H1 (cell line): Measurements from ENCODE around the gene REXO5. TPM values are rescaled to one million over a fixed set of nuclear protein-coding genes. Genes with fewer than 3 reads are reported as not detected.

Experiments
- CTCF ChIA-PET: fragments of 300-600 bp; sonication (Branson Sonifier 250); formaldehyde crosslinking; loops from one replicate; lab custom pipeline; 2021; ENCODE audit not compliant: partially characterized antibody; lab: Charles Lee
- POLR2A ChIA-PET: fragments of 300-600 bp; sonication (Branson Sonifier 250); formaldehyde crosslinking; loops from one replicate; lab custom pipeline; 2021; ENCODE audit warnings: inconsistent platforms; ENCODE audit not compliant: partially characterized antibody; lab: Charles Lee
- DNase-seq, 2 experiments: peaks; one replicate each; pipeline versions ENCODE4 v3.0.0 to v3.0.0-alpha.2; 2010 to 2022; ENCODE audit warnings: low spot score in 2 of 2, low read depth in 1 of 2, mixed read lengths in 1 of 2
- FAIRE-seq: peaks from 2 replicates; lab custom pipeline; 2011; peaks lifted over from hg19 to GRCh38; lab: Jason Lieb, UNC
- H2AFZ ChIP-seq: 2 replicates; pipeline ENCODE4 v1.8.1; 2012; ENCODE audit warnings: low read length, inconsistent platforms
- H2AK5ac ChIP-seq: 2 replicates; pipeline ENCODE4 v1.6.1; 2013; ENCODE audit warnings: low read depth, low read length
- H2BK120ac ChIP-seq: replicated peaks from 2 replicates; pipeline ENCODE3; 2013; ENCODE audit warnings: low read depth, low read length, inconsistent platforms
- H2BK12ac ChIP-seq: 2 replicates; pipeline ENCODE4 v1.6.1; 2013; ENCODE audit warnings: low read depth, low read length
- H2BK15ac ChIP-seq: 2 replicates; pipeline ENCODE4 v1.6.1; 2013; ENCODE audit warnings: low read length
- H2BK20ac ChIP-seq: 2 replicates; pipeline ENCODE4 v1.6.1; 2013; ENCODE audit warnings: low read length
- H2BK5ac ChIP-seq: 2 replicates; pipeline ENCODE4 v1.6.1; 2013; ENCODE audit warnings: low read depth, low read length
- H3K14ac ChIP-seq: 2 replicates; pipeline ENCODE4 v1.6.1; 2013; ENCODE audit warnings: inconsistent platforms; ENCODE audit not compliant: insufficient read length
- H3K18ac ChIP-seq: 2 replicates; pipeline ENCODE4 v1.6.1; 2013; ENCODE audit warnings: low read length; ENCODE audit errors: extremely low read depth
- H3K23ac ChIP-seq: 2 replicates; pipeline ENCODE4 v1.6.1; 2013; ENCODE audit warnings: inconsistent platforms; ENCODE audit not compliant: insufficient read length
- H3K23me2 ChIP-seq: 2 replicates; pipeline ENCODE4 v1.6.1; 2013; ENCODE audit warnings: low read depth, low read length
- H3K27ac ChIP-seq: 2 replicates; pipeline ENCODE4 v1.6.1; 2011; ENCODE audit warnings: low read depth, low read length, inconsistent platforms
- H3K27me3 ChIP-seq, 4 experiments: replicated peaks in 1 of 4; 1 replicate in 1 of 4; 2 replicates in 3 of 4; pipeline versions ENCODE4 v1.6.1 to v1.8.1; 2011 to 2013; ENCODE audit warnings: low read length in 3 of 4, mild to moderate bottlenecking in 3 of 4, inconsistent platforms in 2 of 4, mixed read lengths in 2 of 4, moderate library complexity in 1 of 4; ENCODE audit not compliant: control insufficient read depth in 3 of 4, insufficient read depth in 3 of 4; ENCODE audit errors: extremely low read depth in 1 of 4
- H3K36me3 ChIP-seq, 4 experiments: 2 replicates each; pipeline versions ENCODE4 v1.6.1 to v1.8.1; 2011 to 2013; ENCODE audit warnings: mild to moderate bottlenecking in 4 of 4, low read length in 3 of 4, moderate library complexity in 2 of 4, control low read depth in 1 of 4, inconsistent platforms in 1 of 4; ENCODE audit not compliant: insufficient read depth in 4 of 4, control insufficient read depth in 2 of 4
- H3K4ac ChIP-seq: replicated peaks from 2 replicates; pipeline ENCODE3; 2013; ENCODE audit warnings: low read length, low read depth, mixed read lengths, inconsistent platforms; ENCODE audit not compliant: insufficient read length
- H3K4me1 ChIP-seq, 4 experiments: replicated peaks in 1 of 4; 1 replicate in 1 of 4; 2 replicates in 3 of 4; pipeline versions ENCODE4 v1.6.1 to v1.8.1; 2011 to 2013; ENCODE audit warnings: low read length in 3 of 4, inconsistent platforms in 2 of 4, mixed read lengths in 1 of 4; ENCODE audit not compliant: insufficient read depth in 4 of 4, control insufficient read depth in 3 of 4
- H3K4me2 ChIP-seq, 2 experiments: 2 replicates each; pipeline versions ENCODE4 v1.6.1 to v1.8.1; 2011 to 2013; ENCODE audit warnings: low read depth in 2 of 2, low read length in 2 of 2, control low read depth in 1 of 2, inconsistent platforms in 1 of 2, mild to moderate bottlenecking in 1 of 2; ENCODE audit not compliant: insufficient read depth in 1 of 2
- H3K4me3 ChIP-seq, 4 experiments: fragments of 200-600, 300-600 bp in 1 of 4; sonication (generic), shearing (Covaris generic), sonication (Bioruptor Twin) in 1 of 4; 2 replicates each; pipeline versions ENCODE4 v1.5.1 to v1.8.1; 2011 to 2016; ENCODE audit warnings: low read length in 4 of 4, low read depth in 3 of 4, control low read depth in 2 of 4, inconsistent platforms in 2 of 4, mild to moderate bottlenecking in 2 of 4, mixed read lengths in 1 of 4, moderate library complexity in 1 of 4; ENCODE audit not compliant: insufficient read depth in 2 of 4; ENCODE audit errors: extremely low read depth in 1 of 4
- H3K56ac ChIP-seq: replicated peaks from 2 replicates; pipeline ENCODE3; 2013; ENCODE audit warnings: low read depth, mild to moderate bottlenecking, mixed read lengths, low read length, inconsistent platforms; ENCODE audit not compliant: insufficient read length
- H3K79me1 ChIP-seq: 2 replicates; pipeline ENCODE4 v1.6.1; 2013; ENCODE audit warnings: low read depth, low read length, control low read depth
- H3K79me2 ChIP-seq, 2 experiments: 2 replicates each; pipeline versions ENCODE4 v1.6.1 to v1.8.1; 2012 to 2013; ENCODE audit warnings: low read length in 2 of 2, mild to moderate bottlenecking in 2 of 2, inconsistent platforms in 1 of 2; ENCODE audit not compliant: insufficient read depth in 2 of 2, control insufficient read depth in 1 of 2
- H3K9ac ChIP-seq, 4 experiments: replicated peaks in 1 of 4; 1 replicate in 1 of 4; 2 replicates in 3 of 4; pipeline versions ENCODE4 v1.6.1 to v1.8.1; 2011 to 2013; ENCODE audit warnings: low read depth in 3 of 4, low read length in 3 of 4, control low read depth in 2 of 4, mild to moderate bottlenecking in 2 of 4, moderate library complexity in 2 of 4, inconsistent platforms in 1 of 4; ENCODE audit errors: extremely low read depth in 1 of 4
- H3K9me3 ChIP-seq, 2 experiments: 2 replicates each; pipeline versions ENCODE4 v1.6.1 to v1.8.1; 2012 to 2013; ENCODE audit warnings: mild to moderate bottlenecking in 2 of 2, moderate library complexity in 2 of 2, control low read depth in 1 of 2, inconsistent platforms in 1 of 2, low read depth in 1 of 2, low read length in 1 of 2, mixed read lengths in 1 of 2; ENCODE audit not compliant: insufficient read depth in 2 of 2
- H4K20me1 ChIP-seq, 2 experiments: replicated peaks in 1 of 2; 2 replicates each; pipeline versions ENCODE3 to v1.8.1; 2011 to 2013; ENCODE audit warnings: inconsistent platforms in 2 of 2, low read length in 2 of 2, mild to moderate bottlenecking in 1 of 2; ENCODE audit not compliant: insufficient read depth in 2 of 2, control insufficient read depth in 1 of 2
- H4K5ac ChIP-seq: 2 replicates; pipeline ENCODE4 v1.6.1; 2013; ENCODE audit warnings: low read length, low read depth, mixed read lengths, inconsistent platforms; ENCODE audit not compliant: insufficient read length
- H4K8ac ChIP-seq: 2 replicates; pipeline ENCODE4 v1.8.0; 2013; ENCODE audit warnings: mild to moderate bottlenecking, moderate library complexity, low read length, inconsistent platforms; ENCODE audit not compliant: insufficient read depth; ENCODE audit errors: extremely low read depth
- H4K91ac ChIP-seq: replicated peaks from 2 replicates; pipeline ENCODE3; 2013; ENCODE audit warnings: low read length, mixed read lengths, inconsistent platforms; ENCODE audit not compliant: insufficient read length
- ASH2L ChIP-seq: fragments of 200-600, 300-600 bp; sonication (generic); IDR thresholded peaks from one replicate; pipeline ENCODE4 v1.7.1; 2017; ENCODE audit warnings: low read length
- BRCA1 ChIP-seq: IDR thresholded peaks from 2 replicates; pipeline ENCODE4 v1.6.1; 2012; ENCODE audit warnings: low read depth, low read length, improper control_type of control experiment
- CREB1 ChIP-seq: IDR thresholded peaks from 2 replicates; pipeline ENCODE4 v1.6.1; 2012; ENCODE audit warnings: inconsistent platforms
- CTCF ChIP-seq, 3 experiments: IDR thresholded peaks; 1 replicate in 2 of 3; 2 replicates in 1 of 3; pipeline versions ENCODE4 v1.5.1 to v1.6.1; 2011; ENCODE audit warnings: low read length in 3 of 3, mild to moderate bottlenecking in 3 of 3, inconsistent platforms in 2 of 3, low read depth in 1 of 3, moderate library complexity in 1 of 3; ENCODE audit not compliant: insufficient read depth in 1 of 3; ENCODE audit errors: control extremely low read depth in 1 of 3
- EGR1 ChIP-seq: IDR thresholded peaks from 2 replicates; pipeline ENCODE4 v1.6.1; 2011; ENCODE audit warnings: low read depth, low read length, borderline replicate concordance
- POLR2AphosphoS5 ChIP-seq: IDR thresholded peaks from 2 replicates; pipeline ENCODE4 v1.6.1; 2011; ENCODE audit warnings: low read depth, low read length
- RAD21 ChIP-seq, 2 experiments: IDR thresholded peaks in 1 of 2; conservative IDR thresholded peaks in 1 of 2; 2 replicates each; pipeline ENCODE4 v1.6.1; 2011; ENCODE audit warnings: low read depth in 2 of 2, low read length in 2 of 2, improper control_type of control experiment in 1 of 2, inconsistent platforms in 1 of 2, mild to moderate bottlenecking in 1 of 2, moderate library complexity in 1 of 2
- SP1 ChIP-seq: IDR thresholded peaks from 2 replicates; pipeline ENCODE4 v1.6.1; 2011; ENCODE audit warnings: low read depth, low read length
- SP2 ChIP-seq: IDR thresholded peaks from 2 replicates; pipeline ENCODE4 v1.6.1; 2012; ENCODE audit warnings: mild to moderate bottlenecking, low read length, inconsistent platforms
- SP4 ChIP-seq: IDR thresholded peaks from 2 replicates; pipeline ENCODE4 v1.6.1; 2012; ENCODE audit warnings: low read length, inconsistent platforms
- SRF ChIP-seq: IDR thresholded peaks from 2 replicates; pipeline ENCODE4 v1.6.1; 2011; ENCODE audit warnings: mild to moderate bottlenecking, low read depth, low read length, moderate library complexity
- SUZ12 ChIP-seq: fragments of 200-600 bp; sonication (generic); IDR thresholded peaks from 2 replicates; pipeline ENCODE4 v1.6.1; 2012; ENCODE audit warnings: mild to moderate bottlenecking, inconsistent platforms, low read length, moderate library complexity, mixed read lengths
- TBP ChIP-seq: IDR thresholded peaks from 2 replicates; pipeline ENCODE4 v1.6.1; 2011; ENCODE audit warnings: low read depth, low read length, improper control_type of control experiment
- WGBS, 2 experiments: shearing (Covaris generic) in 1 of 2; methylation state at CpG; one replicate each; pipeline versions ENCODE4 v1.1.6 to v1.1.7; 2013 to 2015; ENCODE audit warnings: low lambda C conversion rate in 2 of 2, mixed read lengths in 2 of 2, inconsistent platforms in 1 of 2, low coverage in 1 of 2, missing lambda C conversion rate in 1 of 2; ENCODE audit not compliant: insufficient replicate concordance in 2 of 2, insufficient coverage in 1 of 2, insufficient read length in 1 of 2; ENCODE audit errors: extremely low coverage in 1 of 2, missing lambda C conversion rate in 1 of 2; 5-methylcytosine and 5-hydroxymethylcytosine counted together
- polyA plus RNA-seq, 7 experiments: library from polyadenylated mRNA; depleted of rRNA in 3 of 7; stranded (reverse) in 5 of 7; unstranded in 2 of 7; fragments of >200 nt in 5 of 7; fragments of 200-250 nt in 2 of 7; gene quantifications; 1 replicate in 5 of 7; 2 replicates in 1 of 7; 4 replicates in 1 of 7; pipeline versions ENCODE4 v1.2.1 to v1.2.3, GENCODE V29; 2011 to 2013; ENCODE audit warnings: missing spikeins in 2 of 7, mixed read lengths in 2 of 7
- total RNA-seq: library from RNA; stranded (reverse); fragmentation: NEBNext Ultra II Directional; extraction: Animal tissue kit (Norgen Biotek cat#: 25700); gene quantifications from 2 replicates; pipeline ENCODE4 v1.2.1, GENCODE V29; 2021

Gene REXO5
- total and polyA plus RNA-seq, 2 of the 8 experiments (the other 6 are each of a cell fraction or from before 2014, with no cell fraction given) = 2.4 to 8.9 TPM

GRCh38 chr16:20760346-20760745, 46.0 kb upstream of the REXO5 start:
- WGBS, 2 experiments = 98% methylated on average over 2 of the region's 2 CpGs; no CpG with 5 or more reads in 1 of the 2 experiments
- no peak overlapping the region for H3K9ac ChIP-seq
- H3K27ac ChIP-seq = no peak overlapping the region
- H2BK12ac ChIP-seq = no peak overlapping the region
- H2BK15ac ChIP-seq = no peak overlapping the region
- POLR2A ChIA-PET = no interaction called here
- no peak overlapping the region for H3K23ac ChIP-seq
- no peak overlapping the region for H2AK5ac ChIP-seq
- CTCF ChIA-PET = interaction anchor here (0.6 kb wide), 2 partner anchors 194 to 1386 kb away, joined by 3 read pairs; no protein-coding TSS in a partner anchor
- no peak overlapping the region for H3K14ac ChIP-seq
- no peaks in the 10 kb centered on the region; a peak in 1 of 7 replicates for H3K27me3 ChIP-seq
- H2AFZ ChIP-seq = no peak overlapping the region
- no peak overlapping the region for H3K18ac ChIP-seq
- no peaks in the 10 kb centered on the region for H4K20me1 ChIP-seq
- no peaks in the 10 kb centered on the region for H3K36me3 ChIP-seq
- no peak overlapping the region for H3K4me2 ChIP-seq
- no peaks in the 10 kb centered on the region; a peak in 1 of 4 replicates for H3K9me3 ChIP-seq
- H2BK120ac ChIP-seq = no peak overlapping the region
- H2BK20ac ChIP-seq = no peak overlapping the region
- H4K91ac ChIP-seq = no peak overlapping the region
- no peak overlapping the region for H3K4ac ChIP-seq
- H3K79me1 ChIP-seq = no peaks in the 10 kb centered on the region
- H3K23me2 ChIP-seq = no peaks in the 10 kb centered on the region
- H3K4me1 ChIP-seq = no peaks in the 10 kb centered on the region; a peak in 1 of 7 replicates
- no peak for FAIRE-seq
- H4K5ac ChIP-seq = no peak overlapping the region
- DNase-seq = no peak
- H3K79me2 ChIP-seq = no peaks in the 10 kb centered on the region
- no peak overlapping the region for H2BK5ac ChIP-seq
- H3K56ac ChIP-seq = no peak overlapping the region
- H3K4me3 ChIP-seq = no peak overlapping the region
- H4K8ac ChIP-seq = no peak overlapping the region
- no peak for TF ChIP-seq SP1
- TF ChIP-seq TBP = no peak
- no peak for TF ChIP-seq SRF
- TF ChIP-seq CREB1 = no peak
- TF ChIP-seq SP2 = no peak
- TF ChIP-seq SUZ12 = no peak
- TF ChIP-seq SP4 = no peak
- no peak for TF ChIP-seq POLR2AphosphoS5
- TF ChIP-seq RAD21 (IDR thresholded peaks at IDR 0.05 in 1 of 2, conservative IDR thresholded peaks at IDR 0.05 in 1 of 2; ENCODE audit: low read depth in 2 of 2, low read length in 2 of 2) = no peak
- TF ChIP-seq ASH2L = no peak
- no peak for TF ChIP-seq CTCF (IDR thresholded peaks at IDR 0.05; ENCODE audit: control extremely low read depth in 1 of 3, insufficient read depth in 1 of 3, low read depth in 1 of 3, low read length in 3 of 3)
- TF ChIP-seq BRCA1 = no peak
- no peak for TF ChIP-seq EGR1
